HG03095 (cell line): ENCODE measurements around the gene SULT1B1.

Experiments
- ATAC-seq: cut with Tn5 transposase; IDR thresholded peaks from one replicate; pipeline ENCODE4 v1.9.1; 2021; ENCODE audit warnings: moderate library complexity; ENCODE audit not compliant: unreplicated experiment

SULT1B1 gene

DNA sequence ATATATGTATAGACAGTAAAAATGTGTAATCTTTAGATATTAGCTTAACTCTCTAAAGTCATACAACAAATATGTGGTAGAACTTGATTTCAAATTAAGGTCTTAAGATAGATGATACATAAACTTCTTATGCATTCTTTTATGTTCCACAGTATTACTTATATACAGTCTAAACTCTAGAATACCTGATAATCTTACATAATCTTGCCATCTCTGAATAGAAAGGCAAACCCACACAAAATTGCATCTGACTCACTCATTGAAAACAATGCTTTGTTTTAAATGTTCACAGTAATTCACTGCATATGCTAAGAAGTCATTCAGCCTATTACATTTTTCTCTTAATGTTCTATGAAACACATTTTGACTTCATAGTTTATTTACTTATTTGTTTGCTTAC, 10.1 kb downstream of the SULT1B1 start:
- ATAC-seq, result no peak

DNA sequence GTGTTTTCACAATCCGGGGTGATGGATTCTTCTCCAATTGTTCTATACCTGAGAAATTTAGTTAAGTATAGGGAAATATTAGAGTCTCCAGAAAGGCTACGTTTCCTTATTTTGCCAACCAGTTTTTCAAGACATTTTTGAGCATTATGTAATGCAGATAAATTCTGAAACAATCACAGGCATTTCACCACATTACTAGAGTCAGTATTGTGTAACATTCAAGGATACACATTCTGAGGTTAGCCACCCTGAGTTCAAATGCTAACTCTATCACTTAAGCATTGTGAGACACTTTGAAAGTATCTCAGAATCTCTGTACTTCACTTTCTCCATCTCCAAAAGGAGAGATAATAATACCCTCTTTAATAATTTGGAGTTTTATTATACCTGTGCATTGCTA, 10.6 kb downstream of the SULT1B1 start:
- no peak for ATAC-seq

DNA sequence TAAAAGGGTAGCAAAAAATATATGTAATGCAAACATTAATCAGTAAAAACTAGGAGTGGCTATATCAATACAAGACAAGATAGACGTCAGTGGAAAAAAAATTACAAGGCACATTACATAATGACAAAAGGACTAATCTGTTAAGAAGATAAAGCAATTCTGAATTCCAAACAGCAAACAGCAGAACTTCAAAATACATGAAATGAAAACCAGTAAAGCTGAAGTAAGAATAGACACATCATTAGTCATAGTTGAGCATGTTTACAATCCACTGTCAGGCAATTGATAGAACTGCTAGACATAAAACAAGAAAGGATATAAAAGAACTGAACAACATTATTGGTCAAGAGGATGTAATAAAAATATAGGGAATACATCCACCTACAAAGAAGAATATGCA, 12.2 kb downstream of the SULT1B1 start:
- ATAC-seq, result no peak

DNA sequence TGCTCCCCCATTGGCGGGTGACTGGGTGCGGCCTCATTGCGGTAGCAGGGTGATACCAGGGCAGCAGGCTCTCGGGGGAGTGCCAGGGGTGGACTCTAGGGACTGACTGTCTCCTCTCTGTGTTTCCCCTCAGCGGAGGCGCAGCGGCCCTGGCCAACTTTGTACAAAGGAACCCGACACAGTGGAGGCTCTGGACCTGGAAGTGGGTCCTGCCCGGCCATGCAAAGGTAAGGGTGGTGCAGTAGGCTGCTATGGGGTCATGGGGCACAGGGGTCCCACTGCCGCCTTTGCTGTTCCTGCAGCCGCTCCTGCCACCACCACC, 16.3 kb downstream of the SULT1B1 start:
- ATAC-seq, result no peak

DNA sequence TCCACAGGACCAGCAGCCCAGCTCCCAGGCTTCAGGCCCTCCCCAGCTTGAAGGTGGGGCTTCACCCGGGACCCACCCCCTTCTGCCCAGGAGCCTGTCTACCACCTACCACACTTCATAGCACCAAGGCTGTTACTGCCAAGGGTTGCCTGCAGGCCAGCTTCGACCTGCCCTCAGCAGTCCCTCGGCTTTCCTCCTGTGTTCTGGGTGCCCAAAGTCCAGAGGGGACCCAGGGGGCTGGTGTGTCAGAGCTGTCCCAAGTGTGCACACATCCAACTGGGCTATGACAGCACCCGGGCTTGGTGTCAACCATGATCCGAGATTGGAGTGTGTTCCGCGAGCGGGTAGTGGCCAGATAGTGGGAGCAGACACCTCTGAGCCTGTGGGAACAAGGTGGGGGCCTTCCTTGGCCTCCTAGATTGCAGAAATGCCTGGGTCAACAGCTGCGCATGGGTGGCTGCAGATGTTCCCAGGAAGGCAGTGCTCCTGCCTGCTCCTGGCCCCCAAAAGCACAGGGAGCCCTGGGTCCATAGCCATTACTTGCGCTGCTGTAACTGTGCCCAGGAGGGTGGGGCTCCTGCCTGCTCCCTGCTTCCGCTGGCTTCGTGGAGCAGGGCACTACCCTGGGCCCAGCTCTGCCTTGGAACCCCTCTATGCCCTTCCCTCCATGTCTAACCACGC, 16.8 kb downstream of the SULT1B1 start:
- no peak for ATAC-seq

DNA sequence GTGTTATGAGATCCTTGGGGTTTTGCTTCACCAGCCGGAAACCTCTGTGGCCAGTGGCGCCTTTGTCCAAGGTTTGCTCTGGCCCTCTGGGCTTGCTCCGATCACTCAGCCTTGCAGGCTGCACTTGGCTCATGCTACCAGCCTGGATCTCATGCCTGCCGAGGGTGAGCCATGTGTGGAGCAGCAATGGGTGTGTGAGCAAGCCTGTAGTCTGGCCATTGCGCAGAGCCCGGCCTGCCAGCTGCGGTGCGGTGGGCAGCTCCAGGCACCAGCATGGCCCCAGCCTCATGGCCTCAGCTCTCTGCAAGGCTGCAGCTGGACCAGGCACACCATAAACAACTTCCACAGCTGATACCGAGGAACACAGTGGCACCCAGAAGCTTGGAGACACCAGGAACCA, 17.8 kb downstream of the SULT1B1 start:
- ATAC-seq, result no peak

DNA sequence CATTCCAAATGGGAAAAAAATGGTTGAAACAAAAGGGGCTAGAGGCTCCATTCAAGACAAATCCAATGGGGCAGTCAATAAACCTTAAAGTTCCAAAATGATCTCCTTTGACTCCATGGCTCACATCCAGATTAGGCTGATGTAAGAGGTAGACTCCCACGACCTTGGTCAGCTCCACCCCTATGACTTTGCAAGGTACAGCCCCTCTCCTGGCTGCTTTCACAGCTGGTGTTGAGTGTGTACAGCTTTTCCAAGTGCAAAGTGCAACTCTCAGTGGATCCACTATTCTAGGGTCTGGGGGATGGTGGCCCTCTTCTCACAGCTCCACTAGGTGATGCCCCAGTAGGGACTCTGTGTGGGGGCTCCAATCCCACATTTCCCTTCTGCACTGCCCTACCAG, 21.5 kb downstream of the SULT1B1 start:
- ATAC-seq, result no peak

DNA sequence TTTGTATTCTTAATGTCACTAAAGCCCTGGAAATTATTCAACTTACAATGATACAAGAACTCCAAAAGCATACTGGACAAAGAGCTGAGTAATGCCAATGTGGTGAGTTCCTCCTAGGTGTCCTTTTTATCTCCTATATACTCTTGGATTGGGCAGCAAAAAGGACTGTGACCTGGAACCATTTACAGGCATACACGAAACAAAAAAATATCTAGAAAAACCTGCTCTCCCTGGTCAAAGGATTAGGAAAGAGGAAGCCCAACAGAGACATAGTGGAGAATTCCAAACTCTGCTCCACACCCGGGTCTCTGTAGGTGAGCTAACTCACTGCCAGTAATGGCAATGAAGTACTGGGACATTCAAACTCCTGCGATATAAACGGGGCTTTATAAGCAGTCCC, 25.3 kb downstream of the SULT1B1 start:
- no peak for ATAC-seq

DNA sequence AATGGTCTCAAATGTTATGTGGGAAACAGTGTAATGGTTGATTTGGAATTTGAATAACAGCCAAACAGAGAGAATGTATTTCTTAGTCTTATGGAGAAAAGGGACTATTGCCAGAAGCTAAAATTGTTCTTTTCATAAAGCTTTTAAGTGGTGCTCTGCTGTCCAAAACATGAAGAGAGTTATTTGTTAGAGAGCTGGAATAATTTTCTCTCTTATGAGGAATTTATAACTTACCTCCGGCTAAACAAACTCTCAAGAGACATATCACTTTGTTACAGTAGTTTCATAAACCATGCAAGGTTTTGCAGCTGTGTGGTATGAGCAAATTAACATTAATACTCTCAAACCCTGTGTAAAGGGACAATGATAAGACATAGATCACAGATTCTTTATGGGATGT, 28.6 kb downstream of the SULT1B1 start:
- no peak for ATAC-seq

DNA sequence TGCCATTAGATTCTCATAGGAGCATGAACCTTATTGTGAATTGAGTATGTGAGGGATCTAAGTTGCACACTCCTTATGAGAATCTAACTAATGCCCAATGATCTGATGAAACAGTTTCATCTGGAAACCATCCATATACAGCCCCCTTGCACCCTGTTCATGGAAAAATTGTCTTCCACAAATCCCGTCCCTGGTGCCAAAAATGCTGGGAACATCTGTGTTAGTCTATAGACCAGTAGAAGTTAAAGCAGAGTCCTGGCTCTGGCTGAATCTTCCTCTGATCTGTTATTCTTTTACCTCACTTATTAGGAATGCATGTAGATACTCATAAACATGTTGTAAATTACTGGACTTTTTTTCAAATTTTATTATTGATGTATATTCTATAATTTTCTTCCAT, 29.2 kb downstream of the SULT1B1 start:
- no peak for ATAC-seq

DNA sequence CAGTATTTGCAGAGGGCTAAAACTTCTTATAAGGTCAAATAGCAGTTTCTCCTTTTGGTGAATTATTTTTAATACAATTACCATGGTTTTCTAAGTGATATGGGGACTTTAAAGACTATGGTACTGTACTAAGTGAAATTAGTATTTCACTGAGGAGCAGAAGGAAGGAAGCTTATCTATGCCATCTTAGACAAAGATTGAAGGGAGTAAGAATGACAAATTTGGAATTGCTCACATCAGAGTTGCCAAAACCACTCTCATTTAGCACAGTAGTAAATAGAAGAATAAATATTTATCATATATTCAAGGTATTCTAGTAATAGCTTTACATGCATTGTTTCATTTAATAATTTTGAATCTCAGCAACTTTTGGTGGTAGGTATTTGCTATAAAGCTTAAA, 30.4 kb downstream of the SULT1B1 start:
- no peak for ATAC-seq

DNA sequence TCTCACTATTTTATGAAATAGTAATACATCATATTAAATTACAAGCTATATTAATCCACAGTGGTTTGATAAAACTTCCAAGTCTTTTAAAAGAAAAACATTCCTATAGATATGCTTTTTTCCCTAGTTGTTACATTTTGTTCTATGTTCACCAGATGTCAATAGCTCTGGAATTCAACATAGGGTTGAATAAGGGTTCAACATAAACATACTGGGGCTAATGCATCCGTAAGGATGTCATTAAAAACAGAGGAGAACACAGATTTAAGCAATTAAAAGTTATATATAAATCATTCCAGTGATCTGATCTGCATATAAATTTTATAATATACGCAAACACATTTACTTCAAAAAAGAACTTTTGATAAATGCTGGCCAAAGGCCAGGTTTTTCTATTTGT, 32.5 kb downstream of the SULT1B1 start:
- no peak for ATAC-seq

DNA sequence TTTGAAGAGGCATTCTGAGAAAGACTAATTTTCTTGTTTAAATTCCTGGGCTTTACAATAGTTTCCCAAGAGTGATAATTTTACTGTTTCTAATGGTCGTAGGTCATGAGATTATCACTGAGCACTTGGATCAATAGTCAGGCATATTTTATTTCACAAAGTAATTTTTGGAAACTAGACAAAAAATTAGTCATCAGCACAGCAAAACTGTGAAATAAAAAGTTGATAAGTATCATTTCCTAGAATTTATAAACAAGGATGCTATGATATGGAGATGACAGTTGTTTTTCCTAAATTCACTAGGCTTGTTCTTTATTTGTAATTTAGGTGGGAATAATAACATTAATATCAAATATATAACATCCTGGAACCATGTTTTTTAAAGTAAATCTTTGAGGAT, 33.0 kb downstream of the SULT1B1 start:
- ATAC-seq, result no peak

DNA sequence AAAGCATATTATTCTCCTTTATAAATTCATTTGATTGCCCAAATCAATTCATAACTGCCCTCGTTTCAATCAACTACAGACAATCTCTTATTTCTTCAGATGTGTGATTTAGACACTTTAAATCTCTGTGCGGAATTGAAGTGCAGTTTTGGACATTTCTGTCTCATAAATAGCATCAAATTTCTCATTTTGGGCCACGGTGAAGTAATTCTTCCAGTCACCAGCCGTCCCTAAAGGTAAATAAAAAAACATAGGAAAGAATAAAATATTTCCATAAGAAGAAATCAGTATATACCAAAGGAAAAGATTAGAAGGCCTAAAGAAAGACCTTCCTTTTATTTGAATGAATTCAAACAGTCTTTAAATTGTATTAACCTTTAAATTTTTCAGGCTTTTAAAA, 33.4 kb downstream of the SULT1B1 start:
- no peak for ATAC-seq

DNA sequence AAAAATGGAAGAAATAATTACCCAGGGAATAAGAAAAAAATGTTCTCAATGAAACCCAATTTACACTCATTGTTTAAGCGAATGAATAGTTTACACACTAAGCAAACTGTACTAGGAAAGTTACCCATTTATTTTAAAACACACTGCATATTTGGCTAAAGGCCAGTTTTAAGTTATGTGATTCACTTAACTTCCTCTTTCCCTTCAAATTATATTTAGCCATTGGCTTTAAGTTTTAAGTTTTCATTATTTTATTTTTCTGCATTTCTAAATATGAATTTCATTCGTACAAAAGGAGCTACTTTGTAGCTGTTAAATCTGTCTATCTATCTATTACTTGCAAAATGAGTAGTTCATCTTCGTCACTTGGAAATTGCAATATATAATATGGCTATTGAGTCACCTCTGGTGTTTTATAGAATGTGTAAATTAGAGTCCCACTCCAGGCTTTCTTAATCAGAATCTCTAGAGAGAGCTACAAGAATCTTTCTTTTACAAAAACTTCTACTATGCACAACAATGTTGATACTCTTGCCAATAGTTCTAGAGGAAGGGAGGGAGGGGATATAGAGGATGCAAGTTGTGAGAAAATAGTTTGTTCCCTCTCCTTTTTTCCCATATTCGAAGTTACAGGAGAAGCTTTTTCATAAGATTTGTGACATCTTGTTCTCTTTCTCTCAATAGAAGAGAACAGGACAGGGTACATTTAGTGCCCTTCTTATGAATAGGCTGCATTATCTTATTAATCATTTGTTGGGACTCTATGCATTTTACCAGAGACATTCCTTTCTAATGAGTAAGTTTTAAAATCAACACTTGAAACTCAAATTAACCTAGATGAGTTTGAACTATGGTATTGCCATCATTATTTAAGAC, 41.8 kb downstream of the SULT1B1 start:
- no peak for ATAC-seq

DNA sequence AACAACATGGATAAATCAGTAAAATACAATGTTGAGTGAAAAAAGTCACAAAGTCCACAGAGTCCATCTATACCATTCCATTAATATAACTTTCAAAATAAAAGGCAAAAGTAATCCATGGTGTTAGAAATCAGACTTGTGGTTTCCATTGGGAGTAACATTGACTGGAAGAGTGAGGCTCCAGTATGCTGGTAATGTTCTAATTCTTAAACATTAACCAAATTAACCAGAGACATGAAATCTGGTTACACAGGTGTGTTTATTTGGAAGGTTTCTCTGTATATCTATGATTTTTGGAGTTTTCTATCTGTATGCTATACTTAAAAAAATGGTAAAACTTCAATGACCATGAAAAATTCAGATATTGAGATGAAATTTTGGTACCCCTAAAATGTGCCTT, 42.6 kb downstream of the SULT1B1 start:
- no peak for ATAC-seq

DNA sequence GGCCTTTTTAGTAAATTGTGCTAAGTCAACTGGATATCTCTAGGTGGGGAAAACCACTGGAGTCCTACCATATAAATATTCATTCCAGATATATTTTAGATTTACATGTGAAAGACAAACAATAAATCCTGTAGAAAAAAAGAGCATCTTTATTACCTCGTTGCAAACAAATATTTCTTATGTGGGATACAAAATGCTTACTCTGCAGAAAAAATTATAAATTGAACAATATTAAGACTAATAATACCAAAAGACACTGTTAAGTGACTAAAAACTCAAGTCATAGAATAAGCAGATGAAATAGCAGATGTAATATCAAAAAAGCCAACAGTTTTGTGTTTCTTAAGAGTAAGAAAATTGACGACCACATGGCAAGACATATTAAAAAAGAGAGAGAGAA, 43.8 kb downstream of the SULT1B1 start:
- no peak for ATAC-seq

DNA sequence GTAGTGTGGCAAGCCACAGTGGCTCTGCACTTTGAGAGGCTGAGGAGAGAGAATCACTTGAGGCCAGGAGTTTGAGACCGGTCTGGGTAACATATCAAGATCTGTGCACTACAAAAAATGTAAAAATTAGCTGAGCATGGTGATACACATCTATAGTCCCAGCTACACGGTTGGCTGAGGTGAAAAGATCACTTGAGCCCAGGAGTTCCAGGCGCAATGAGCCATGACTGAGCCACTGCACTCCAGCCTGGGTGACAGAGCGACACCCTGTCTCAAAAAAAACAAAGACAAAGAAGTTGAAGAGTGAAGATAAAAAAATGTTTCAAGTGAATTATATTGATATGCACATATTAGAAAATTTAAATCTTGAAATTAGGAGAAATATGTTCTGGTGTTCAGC, 46.3 kb downstream of the SULT1B1 start:
- ATAC-seq, result no peak

DNA sequence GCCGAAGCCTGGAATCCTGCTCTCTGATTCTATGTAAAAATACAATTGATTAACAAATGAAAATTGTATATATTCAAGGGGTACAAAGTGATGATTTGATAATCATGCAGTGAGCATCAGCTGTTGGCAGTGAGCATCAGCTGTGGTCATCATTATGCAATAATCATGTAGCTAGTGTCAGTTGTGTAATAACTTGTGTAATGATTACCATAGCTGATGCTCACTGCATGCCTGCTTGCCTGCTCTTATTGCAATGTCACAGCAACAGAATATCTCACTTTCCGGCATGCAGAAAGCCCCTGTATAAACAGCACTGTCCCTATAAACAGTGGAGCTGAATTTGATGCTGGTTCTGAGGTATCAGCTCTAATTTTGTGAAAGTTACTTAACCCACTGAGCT, 46.8 kb downstream of the SULT1B1 start:
- no peak for ATAC-seq

DNA sequence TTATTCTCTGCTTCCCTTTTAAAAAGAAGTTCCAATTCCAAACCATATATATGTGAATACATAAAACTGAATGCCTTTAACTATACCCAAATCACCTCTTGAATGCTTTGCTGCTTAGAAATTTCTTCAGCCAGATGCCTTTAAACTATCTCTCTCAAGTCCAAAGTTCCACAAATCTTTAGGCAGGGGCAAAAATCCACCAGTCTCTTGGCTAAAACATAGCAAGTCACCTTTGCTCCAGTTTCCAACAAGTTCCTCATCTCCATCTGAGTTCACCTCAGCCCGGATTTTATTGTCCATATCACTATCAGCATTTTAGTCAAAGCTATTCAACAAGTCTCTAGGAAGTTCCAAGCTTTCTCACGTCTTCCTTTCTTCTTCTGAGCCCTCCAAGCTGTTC, 49.8 kb downstream of the SULT1B1 start:
- ATAC-seq, result no peak

DNA sequence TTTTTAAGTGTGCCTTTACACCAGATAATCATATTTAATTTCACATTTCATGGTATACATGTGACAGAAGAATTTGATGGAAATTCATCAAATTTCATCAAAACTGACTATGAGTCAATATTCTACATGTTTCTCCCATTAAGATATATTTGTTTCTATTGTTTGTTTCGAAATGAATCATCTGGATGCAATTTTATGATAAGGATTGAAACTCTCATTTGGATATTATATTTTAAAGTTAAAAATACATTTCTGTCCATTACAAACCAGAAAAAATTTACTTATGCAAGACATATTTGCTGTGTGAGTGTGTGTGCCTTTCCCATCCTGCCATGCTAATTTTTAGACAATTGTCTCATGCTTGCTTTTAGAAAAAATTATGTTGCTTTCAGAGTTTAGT, 52.2 kb downstream of the SULT1B1 start:
- ATAC-seq, result no peak

DNA sequence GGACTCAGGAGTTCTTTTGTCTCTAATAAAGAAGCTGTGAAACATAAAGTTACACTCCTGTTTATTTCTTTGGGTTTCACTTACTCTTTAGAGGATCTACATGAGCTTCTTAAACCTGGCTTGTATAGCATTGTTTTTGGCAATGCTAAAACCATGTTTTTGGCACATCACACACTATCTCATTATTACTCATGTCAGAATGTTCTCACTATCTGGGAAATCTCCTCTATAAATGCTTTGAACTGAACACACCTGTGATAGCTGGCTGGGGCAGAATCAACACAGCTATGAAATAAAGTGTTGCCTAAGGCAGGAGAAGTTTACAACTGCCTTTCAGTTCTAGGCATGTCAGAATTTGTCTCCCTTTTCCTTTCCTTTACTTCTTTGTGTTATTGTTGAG, 52.6 kb downstream of the SULT1B1 start:
- no peak for ATAC-seq

DNA sequence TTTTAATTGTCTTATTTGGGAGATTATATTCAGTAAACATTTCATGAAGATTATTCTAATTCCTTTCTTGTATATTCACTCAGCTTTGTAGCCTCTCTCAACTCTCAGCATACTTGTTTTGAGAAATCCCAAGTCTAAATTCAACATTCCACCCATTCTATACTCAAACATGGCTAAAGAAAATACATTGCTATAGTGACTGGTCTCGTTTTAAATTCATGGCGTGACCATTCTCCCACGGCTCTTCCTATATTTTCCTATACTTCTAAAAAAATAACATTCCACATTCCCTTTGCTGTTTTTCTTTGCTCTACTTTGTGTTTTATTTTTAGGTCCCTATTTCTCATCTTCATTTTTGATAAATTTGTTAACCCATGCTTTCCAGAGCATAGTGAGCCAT, 58.2 kb downstream of the SULT1B1 start:
- no peak for ATAC-seq
